SK-N-SH (cell line): Measurements from ENCODE around the gene VOPP1. TPM values are rescaled to one million over a fixed set of nuclear protein-coding genes. Genes with fewer than 3 reads are reported as not detected.

Experiments used
- CTCF ChIA-PET: fragments of 300-600, 350-600 bp; formaldehyde crosslinking; extraction: SDS; loops from one replicate; lab custom pipeline; 2021; lab: Yijun Ruan, JAX
- POLR2A ChIA-PET: fragments of 350-600 bp; sonication (Branson Sonifier 250); formaldehyde crosslinking; extraction: SDS; loops from one replicate; lab custom pipeline; 2020; ENCODE audit warnings: antibody characterized with exemption, inconsistent platforms; lab: Yijun Ruan, JAX
- DNase-seq: peaks from one replicate; pipeline ENCODE4 v3.0.0; 2012
- H2AFZ ChIP-seq: fragments of 200-600 bp; sonication (generic); 2 replicates; pipeline ENCODE4 v1.8.1; 2016; ENCODE audit warnings: antibody characterized with exemption, mild to moderate bottlenecking, low read depth
- H3F3A ChIP-seq: fragments of 200-600 bp; sonication (generic); replicated peaks from 2 replicates; pipeline ENCODE3; 2016; ENCODE audit warnings: antibody characterized with exemption, mild to moderate bottlenecking; ENCODE audit not compliant: insufficient read depth
- H3K27ac ChIP-seq, 2 experiments: fragments of 200-500 bp in 1 of 2; fragments of 200-600 bp in 1 of 2; sonication (Bioruptor generic) in 1 of 2; sonication (generic), shearing (Covaris generic) in 1 of 2; 2 replicates each; pipeline versions ENCODE4 v1.5.1 to v1.6.1; 2014 to 2016; ENCODE audit warnings: low read depth in 2 of 2, inconsistent platforms in 1 of 2, low read length in 1 of 2, mild to moderate bottlenecking in 1 of 2, mixed read lengths in 1 of 2
- H3K27me3 ChIP-seq: fragments of 200-600 bp; sonication (generic), shearing (Covaris generic); 2 replicates; pipeline ENCODE4 v1.6.1; 2016; ENCODE audit warnings: mixed run types; ENCODE audit not compliant: insufficient read depth
- H3K36me3 ChIP-seq, 2 experiments: fragments of 200-500 bp in 1 of 2; fragments of 200-600 bp in 1 of 2; sonication (Bioruptor generic) in 1 of 2; sonication (generic) in 1 of 2; replicated peaks in 1 of 2; 2 replicates each; pipeline versions ENCODE3 to v1.5.1; 2014 to 2016; ENCODE audit warnings: low read length in 1 of 2, mild to moderate bottlenecking in 1 of 2; ENCODE audit not compliant: insufficient read depth in 2 of 2, control insufficient read depth in 1 of 2
- H3K4me1 ChIP-seq, 2 experiments: fragments of 200-500 bp in 1 of 2; fragments of 200-600 bp in 1 of 2; sonication (Bioruptor generic) in 1 of 2; sonication (generic), shearing (Covaris generic) in 1 of 2; 2 replicates each; pipeline versions ENCODE4 v1.5.1 to v1.6.1; 2014 to 2016; ENCODE audit warnings: low read depth in 1 of 2, low read length in 1 of 2, mixed run types in 1 of 2; ENCODE audit not compliant: insufficient read depth in 2 of 2, control insufficient read depth in 1 of 2
- H3K4me2 ChIP-seq: fragments of 200-600 bp; sonication (generic), shearing (Covaris generic); 2 replicates; pipeline ENCODE4 v1.6.1; 2017; ENCODE audit warnings: mixed run types
- H3K4me3 ChIP-seq, 2 experiments: fragments of 200-500 bp in 1 of 2; fragments of 200-600 bp in 1 of 2; sonication (Bioruptor generic) in 1 of 2; sonication (generic), shearing (Covaris generic) in 1 of 2; 2 replicates each; pipeline versions ENCODE4 v1.5.1 to v1.8.1; 2014 to 2016; ENCODE audit warnings: low read depth in 2 of 2, inconsistent platforms in 1 of 2, low read length in 1 of 2, mild to moderate bottlenecking in 1 of 2, mixed read lengths in 1 of 2, moderate library complexity in 1 of 2
- H3K79me2 ChIP-seq: fragments of 200-600 bp; sonication (generic); 2 replicates; pipeline ENCODE4 v1.8.1; 2017; ENCODE audit warnings: mild to moderate bottlenecking; ENCODE audit not compliant: insufficient read depth
- H3K9ac ChIP-seq: fragments of 200-600 bp; sonication (generic); 2 replicates; pipeline ENCODE4 v1.6.1; 2017; ENCODE audit warnings: mixed run types
- H3K9me2 ChIP-seq: fragments of 200-600 bp; sonication (generic); 2 replicates; pipeline ENCODE4 v1.6.1; 2017; ENCODE audit warnings: mixed run types
- H3K9me3 ChIP-seq: fragments of 200-600 bp; sonication (generic); 2 replicates; pipeline ENCODE4 v1.6.1; 2017; ENCODE audit warnings: mixed run types, mild to moderate bottlenecking, moderate library complexity
- H4K20me1 ChIP-seq: fragments of 200-600 bp; sonication (generic); 2 replicates; pipeline ENCODE4 v1.6.1; 2017; ENCODE audit warnings: mild to moderate bottlenecking, mixed run types; ENCODE audit not compliant: insufficient read depth
- EP300 ChIP-seq, 2 experiments: IDR thresholded peaks; 2 replicates each; pipeline versions ENCODE4 v1.4.0 to v1.6.1; 2012; ENCODE audit warnings: borderline replicate concordance in 1 of 2, low read depth in 1 of 2, low read length in 1 of 2
- GABPA ChIP-seq: IDR thresholded peaks from 2 replicates; pipeline ENCODE4 v1.4.0; 2012; ENCODE audit warnings: low read depth, mild to moderate bottlenecking
- GATA2 ChIP-seq: sonication (generic); formaldehyde crosslinking; IDR thresholded peaks from 2 replicates; pipeline ENCODE4 v1.5.0; 2020; ENCODE audit warnings: mild to moderate bottlenecking, missing genetic modification reagents
- IRF3 ChIP-seq: fragments of 150-350 bp; IDR thresholded peaks from 2 replicates; pipeline ENCODE4 v1.6.1; 2016; ENCODE audit warnings: mild to moderate bottlenecking, low read depth, low read length
- MXI1 ChIP-seq: IDR thresholded peaks from 2 replicates; pipeline ENCODE4 v1.6.1; 2012; ENCODE audit warnings: mild to moderate bottlenecking, low read depth, low read length, improper control_type of control experiment
- NFIC ChIP-seq: IDR thresholded peaks from 2 replicates; pipeline ENCODE4 v1.4.0; 2012; ENCODE audit warnings: borderline replicate concordance
- NRF1 ChIP-seq: IDR thresholded peaks from 2 replicates; pipeline ENCODE4 v1.6.1; 2012; ENCODE audit warnings: low read depth, mild to moderate bottlenecking, low read length
- RCOR1 ChIP-seq: fragments of 150-350 bp; IDR thresholded peaks from 2 replicates; pipeline ENCODE4 v1.6.1; 2017; ENCODE audit warnings: antibody characterized with exemption, low read length
- SIN3A ChIP-seq: IDR thresholded peaks from 2 replicates; pipeline ENCODE4 v1.6.1; 2012; ENCODE audit warnings: low read depth, mild to moderate bottlenecking, low read length, moderate library complexity, borderline replicate concordance
- SMC3 ChIP-seq: IDR thresholded peaks from 2 replicates; pipeline ENCODE4 v1.6.1; 2012; ENCODE audit warnings: low read depth, low read length, improper control_type of control experiment
- USF1 ChIP-seq: IDR thresholded peaks from 2 replicates; pipeline ENCODE4 v1.4.0; 2012; ENCODE audit warnings: low read depth, borderline replicate concordance
- ZBTB33 ChIP-seq: IDR thresholded peaks from 2 replicates; pipeline ENCODE4 v1.4.0; 2012; ENCODE audit warnings: low read depth, borderline replicate concordance
- WGBS: methylation state at CpG from one replicate; pipeline ENCODE4 v1.1.6; 2017; ENCODE audit warnings: low lambda C conversion rate; 5-methylcytosine and 5-hydroxymethylcytosine counted together
- polyA plus RNA-seq, 3 experiments: library from polyadenylated mRNA; depleted of rRNA; stranded (reverse); fragments of >200 nt; gene quantifications; 2 replicates each; pipeline ENCODE4 v1.2.3, GENCODE V29; 2012

Gene VOPP1
- polyA plus RNA-seq, 1 of the 3 experiments (the other 2 are of a cell fraction) = 69.5 TPM

GRCh38 chr7:55497521-55497920 is 74.8 kb downstream of the VOPP1 start:
- no peak for TF ChIP-seq NFIC
- no peak for TF ChIP-seq SIN3A
- no peak for TF ChIP-seq SMC3
- TF ChIP-seq USF1 = no peak
- no peak for TF ChIP-seq MXI1
- no peak for TF ChIP-seq IRF3
- TF ChIP-seq GATA2 (CRISPR knock-in tag) = no peak
- no peak for TF ChIP-seq RCOR1
- TF ChIP-seq ZBTB33 = no peak
- no peak for TF ChIP-seq GABPA
- TF ChIP-seq EP300 (IDR thresholded peaks at IDR 0.05; ENCODE audit: borderline replicate concordance in 1 of 2, low read depth in 1 of 2, low read length in 1 of 2) = no peak
- 98% methylated on average over 7 of the region's 7 CpGs for WGBS
- ChIA-PET CTCF (interaction anchor here (1.0 to 1.1 kb wide), 2 partner anchors 14 to 36 kb away, joined by 3 read pairs; no protein-coding TSS in a partner anchor), POLR2A (no interaction called here)
- Histone ChIP-seq H3K9me2 (no peaks in the 10 kb centered on the region), H3K4me3 (no peak overlapping the region), H2AFZ (no peak overlapping the region), H4K20me1 (peaks cover 48% of the 10 kb centered on the region), H3K27me3 (no peaks in the 10 kb centered on the region), H3K9me3 (no peaks in the 10 kb centered on the region), H3K9ac (no peak overlapping the region), H3K79me2 (peaks cover 54% of the 10 kb centered on the region), H3F3A (no peaks in the 10 kb centered on the region), H3K4me2 (no peak overlapping the region), H3K4me1 (peaks cover 0 to 24% of the 10 kb centered on the region in 2 experiments; a peak in 2 of 4 replicates), H3K36me3 (peaks cover 27 to 36% of the 10 kb centered on the region in 2 experiments), H3K27ac (no peak overlapping the region)
- no peak for DNase-seq

GRCh38 chr7:55496906-55497305 is 75.4 kb downstream of the VOPP1 start:
- H4K20me1 ChIP-seq = peaks cover 42% of the 10 kb centered on the region
- H3K36me3 ChIP-seq = peaks cover 27 to 40% of the 10 kb centered on the region in 2 experiments
- H3K27me3 ChIP-seq = no peaks in the 10 kb centered on the region
- no peak overlapping the region for H3K4me2 ChIP-seq
- no peak for TF ChIP-seq IRF3
- no peak for TF ChIP-seq NRF1
- H3K9me3 ChIP-seq = no peaks in the 10 kb centered on the region
- no peak overlapping the region for H3K9ac ChIP-seq
- H3K4me1 ChIP-seq = peaks cover 0 to 18% of the 10 kb centered on the region in 2 experiments; a peak in 1 of 4 replicates
- WGBS = 92% methylated on average over 9 of the region's 9 CpGs
- H3F3A ChIP-seq = no peaks in the 10 kb centered on the region
- no peak overlapping the region for H3K27ac ChIP-seq
- DNase-seq = no peak
- POLR2A ChIA-PET = no interaction called here
- H3K79me2 ChIP-seq = peaks cover 54% of the 10 kb centered on the region
- no peak overlapping the region for H2AFZ ChIP-seq
- no peaks in the 10 kb centered on the region for H3K9me2 ChIP-seq
- CTCF ChIA-PET = interaction anchor here (1.0 to 2.1 kb wide), 4 partner anchors 12 to 63 kb away, joined by 3 to 6 read pairs (median 3); no protein-coding TSS in a partner anchor
- no peak overlapping the region for H3K4me3 ChIP-seq
